GM12872 (cell line): Measurements from ENCODE around the gene TLCD4.

Experiments
- TF ChIP-seq, protein P1 (sequence below): IDR thresholded peaks from 3 replicates; pipeline ENCODE4 v1.5.1; 2011; ENCODE audit warnings: low read depth, mild to moderate bottlenecking, low read length, moderate library complexity; ENCODE audit not compliant: insufficient read depth

Gene TLCD4

DNA sequence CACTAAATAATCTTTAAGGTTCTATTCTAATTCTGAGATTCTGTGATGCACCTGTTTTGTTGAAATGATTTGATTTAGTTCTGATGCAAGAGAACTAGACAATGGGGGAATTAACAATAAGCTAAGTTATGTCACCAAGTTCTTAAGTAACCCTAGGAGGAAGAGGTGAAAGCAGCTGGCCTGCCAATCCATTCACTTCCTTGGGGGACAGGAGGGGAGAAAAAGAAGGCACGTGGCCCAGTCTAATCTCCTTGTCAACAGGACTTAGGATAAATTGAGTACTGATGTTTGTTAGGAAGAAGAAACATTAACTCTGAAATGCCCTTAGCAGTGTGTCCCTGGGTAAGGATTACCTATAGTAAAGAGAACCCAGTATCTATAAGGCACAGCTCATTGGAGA, 36.9 kb downstream of the TLCD4 start:
- TF ChIP-seq, protein P1, sequence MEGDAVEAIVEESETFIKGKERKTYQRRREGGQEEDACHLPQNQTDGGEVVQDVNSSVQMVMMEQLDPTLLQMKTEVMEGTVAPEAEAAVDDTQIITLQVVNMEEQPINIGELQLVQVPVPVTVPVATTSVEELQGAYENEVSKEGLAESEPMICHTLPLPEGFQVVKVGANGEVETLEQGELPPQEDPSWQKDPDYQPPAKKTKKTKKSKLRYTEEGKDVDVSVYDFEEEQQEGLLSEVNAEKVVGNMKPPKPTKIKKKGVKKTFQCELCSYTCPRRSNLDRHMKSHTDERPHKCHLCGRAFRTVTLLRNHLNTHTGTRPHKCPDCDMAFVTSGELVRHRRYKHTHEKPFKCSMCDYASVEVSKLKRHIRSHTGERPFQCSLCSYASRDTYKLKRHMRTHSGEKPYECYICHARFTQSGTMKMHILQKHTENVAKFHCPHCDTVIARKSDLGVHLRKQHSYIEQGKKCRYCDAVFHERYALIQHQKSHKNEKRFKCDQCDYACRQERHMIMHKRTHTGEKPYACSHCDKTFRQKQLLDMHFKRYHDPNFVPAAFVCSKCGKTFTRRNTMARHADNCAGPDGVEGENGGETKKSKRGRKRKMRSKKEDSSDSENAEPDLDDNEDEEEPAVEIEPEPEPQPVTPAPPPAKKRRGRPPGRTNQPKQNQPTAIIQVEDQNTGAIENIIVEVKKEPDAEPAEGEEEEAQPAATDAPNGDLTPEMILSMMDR, result no peak
